Gastroesophageal sphincter (tissue), 4 donors: Measurements from ENCODE around the gene MGAT4A. TPM values are rescaled to one million over a fixed set of nuclear protein-coding genes. Genes with fewer than 3 reads are reported as not detected.

ENCODE experiments used
- ATAC-seq: fragments of 150-250 bp; one replicate; pipeline ENCODE4 v1.9.1; 2016; ENCODE audit warnings: mild to moderate bottlenecking, moderate library complexity
- H3K27ac ChIP-seq, 4 donors: fragments of 200-600 bp; sonication (generic) in 3 of 4; 1 replicate in 3 of 4; 2 replicates in 1 of 4; pipeline ENCODE4 v1.5.1; 2016 to 2019
- H3K27me3 ChIP-seq: fragments of 200-600 bp; sonication (generic); one replicate; pipeline ENCODE4 v1.5.1; 2019
- H3K36me3 ChIP-seq, 2 donors: fragments of 200-600 bp; sonication (generic); one replicate each; pipeline ENCODE4 v1.5.1; 2019; ENCODE audit warnings: control low read depth in 1 of 2
- H3K4me1 ChIP-seq, 3 donors: fragments of 200-600 bp; sonication (generic); 1 replicate in 2 of 3; 2 replicates in 1 of 3; pipeline ENCODE4 v1.5.1; 2016 to 2019; ENCODE audit warnings: control low read depth in 2 of 3
- H3K4me3 ChIP-seq, 2 donors: fragments of 200-600 bp; sonication (generic); one replicate each; pipeline ENCODE4 v1.5.1; 2019; ENCODE audit warnings: mild to moderate bottlenecking in 1 of 2, moderate library complexity in 1 of 2
- H3K9me3 ChIP-seq, 3 donors: fragments of 200-600 bp; sonication (generic); one replicate each; pipeline ENCODE4 v1.5.1; 2017 to 2019; ENCODE audit warnings: control low read depth in 2 of 3
- CTCF ChIP-seq, 4 experiments: fragments of 200-600 bp in 2 of 4; fragments of 450-650 bp in 2 of 4; sonication (generic) in 1 of 4; IDR thresholded peaks; one replicate each; pipeline ENCODE4 v1.5.1; 2017 to 2019; ENCODE audit warnings: antibody characterized with exemption in 4 of 4, mild to moderate bottlenecking in 2 of 4, moderate library complexity in 2 of 4
- EP300 ChIP-seq: sonication (generic); formaldehyde crosslinking; IDR thresholded peaks from one replicate; pipeline ENCODE4 v1.6.1; 2017; ENCODE audit warnings: antibody characterized with exemption, mild to moderate bottlenecking
- POLR2A ChIP-seq, 2 donors: fragments of 450-650 bp; IDR thresholded peaks; one replicate each; pipeline ENCODE4 v1.6.1; 2017; ENCODE audit warnings: antibody characterized with exemption in 2 of 2, mild to moderate bottlenecking in 2 of 2, moderate library complexity in 1 of 2
- POLR2AphosphoS5 ChIP-seq: sonication (generic); formaldehyde crosslinking; IDR thresholded peaks from one replicate; pipeline ENCODE4 v1.6.1; 2017; ENCODE audit warnings: antibody characterized with exemption
- WGBS, 2 donors: methylation state at CpG; one replicate each; pipeline ENCODE4 v1.1.5; 2018; ENCODE audit warnings: low coverage in 1 of 2; 5-methylcytosine and 5-hydroxymethylcytosine counted together
- total RNA-seq, 4 donors: library from RNA; depleted of rRNA; stranded (reverse); fragments of >200 nt; gene quantifications; one replicate each; pipeline ENCODE4 v1.1.0, GENCODE V29; 2016

Gene MGAT4A
- total RNA-seq, 4 donors from 2014 or later = 12.7 to 33.0 (median 21.2) TPM

- Histone ChIP-seq H3K36me3 (no peaks in the 10 kb centered on the region), H3K4me1 (no peaks in the 10 kb centered on the region), H3K9me3 (no peaks in the 10 kb centered on the region), H3K27ac (no peak overlapping the region), H3K4me3 (no peak overlapping the region), H3K27me3 (peaks cover 19% of the 10 kb centered on the region)
- TF ChIP-seq CTCF (IDR thresholded peaks at IDR 0.05) = no peak
- TF ChIP-seq POLR2AphosphoS5 = no peak
- TF ChIP-seq POLR2A (IDR thresholded peaks at IDR 0.05) = no peak
- no peak for TF ChIP-seq EP300
- no peak for ATAC-seq
- WGBS, 2 donors = 50 to 60% methylated on average over 1 of the region's 1 CpG
Observed at GRCh38 chr2:98751748-98752147, 20.8 kb upstream of the MGAT4A start.

GRCh38 chr2:98750593-98751282, 19.8 kb upstream of the MGAT4A start:
- ATAC-seq = no peak
- no peaks in the 10 kb centered on the region for H3K36me3 ChIP-seq
- H3K4me3 ChIP-seq = no peak overlapping the region
- no peaks in the 10 kb centered on the region for H3K9me3 ChIP-seq
- 86 to 93% methylated on average over 1 to 9 of the region's 9 CpGs for WGBS, 2 donors
- no peak for TF ChIP-seq EP300
- no peak for TF ChIP-seq POLR2AphosphoS5
- TF ChIP-seq CTCF (IDR thresholded peaks at IDR 0.05) = no peak
- no peak for TF ChIP-seq POLR2A (IDR thresholded peaks at IDR 0.05)
- no peaks in the 10 kb centered on the region for H3K4me1 ChIP-seq
- no peak overlapping the region for H3K27ac ChIP-seq
- peaks cover 16% of the 10 kb centered on the region for H3K27me3 ChIP-seq

GRCh38 chr2:98749066-98749450, 18.1 kb upstream of the MGAT4A start:
- TF ChIP-seq EP300 (no peak), CTCF (IDR thresholded peaks at IDR 0.05) (no peak), POLR2AphosphoS5 (no peak), POLR2A (IDR thresholded peaks at IDR 0.05) (no peak)
- no peaks in the 10 kb centered on the region for H3K36me3 ChIP-seq
- no peaks in the 10 kb centered on the region for H3K9me3 ChIP-seq
- no peak overlapping the region for H3K4me3 ChIP-seq
- no peaks in the 10 kb centered on the region for H3K4me1 ChIP-seq
- H3K27me3 ChIP-seq = peaks cover 3% of the 10 kb centered on the region
- ATAC-seq = peak; percentile 77
- no peak overlapping the region for H3K27ac ChIP-seq

- no peaks in the 10 kb centered on the region for H3K36me3 ChIP-seq
- H3K9me3 ChIP-seq = no peaks in the 10 kb centered on the region
- H3K4me3 ChIP-seq = no peak overlapping the region
- TF ChIP-seq POLR2A (IDR thresholded peaks at IDR 0.05) (no peak), CTCF (IDR thresholded peaks at IDR 0.05) (no peak), EP300 (no peak), POLR2AphosphoS5 (no peak)
- 71 to 72% methylated on average over 12 of the region's 13 CpGs for WGBS, 2 donors
- no peaks in the 10 kb centered on the region for H3K4me1 ChIP-seq
- peaks cover 3% of the 10 kb centered on the region for H3K27me3 ChIP-seq
- no peak overlapping the region for H3K27ac ChIP-seq
- peak; percentile 17 for ATAC-seq
Observed at GRCh38 chr2:98748292-98749065, 17.5 kb upstream of the MGAT4A start.

- TF ChIP-seq POLR2A (IDR thresholded peaks at IDR 0.05) (no peak), CTCF (IDR thresholded peaks at IDR 0.05) (no peak)
- no peak for ATAC-seq
- peaks cover 3% of the 10 kb centered on the region for H3K27me3 ChIP-seq
- 54 to 80% methylated on average over 1 to 8 of the region's 8 CpGs for WGBS, 2 donors
- H3K4me3 ChIP-seq = no peak overlapping the region
- no peaks in the 10 kb centered on the region for H3K4me1 ChIP-seq
- no peak overlapping the region for H3K27ac ChIP-seq
- no peaks in the 10 kb centered on the region for H3K9me3 ChIP-seq
- no peaks in the 10 kb centered on the region for H3K36me3 ChIP-seq
Observed at GRCh38 chr2:98747888-98748287, 17.0 kb upstream of the MGAT4A start.
